Activated naive CD4-positive, alpha-beta T cell treated with anti-CD3 and anti-CD28 coated beads, Interleukin-2, amount 50 U/mL, for 24 hours (primary cell): ENCODE results near the gene RASGRP4.

Source experiments
- H3K27ac Mint-ChIP-seq: one replicate; pipeline ENCODE4 v1.8.0; 2021; ENCODE audit warnings: mild to moderate bottlenecking, mixed read lengths
- H3K27me3 Mint-ChIP-seq: one replicate; pipeline ENCODE4 v1.8.0; 2021; ENCODE audit warnings: mixed read lengths
- H3K36me3 Mint-ChIP-seq: one replicate; pipeline ENCODE4 v1.8.0; 2021; ENCODE audit warnings: mixed read lengths
- H3K4me1 Mint-ChIP-seq: one replicate; pipeline ENCODE4 v1.8.0; 2021; ENCODE audit warnings: mixed read lengths
- H3K4me3 Mint-ChIP-seq: one replicate; pipeline ENCODE4 v1.8.0; 2021; ENCODE audit warnings: mild to moderate bottlenecking, mixed read lengths
- H3K9me3 Mint-ChIP-seq: one replicate; pipeline ENCODE4 v1.8.0; 2021; ENCODE audit warnings: mixed read lengths

RASGRP4 gene

DNA sequence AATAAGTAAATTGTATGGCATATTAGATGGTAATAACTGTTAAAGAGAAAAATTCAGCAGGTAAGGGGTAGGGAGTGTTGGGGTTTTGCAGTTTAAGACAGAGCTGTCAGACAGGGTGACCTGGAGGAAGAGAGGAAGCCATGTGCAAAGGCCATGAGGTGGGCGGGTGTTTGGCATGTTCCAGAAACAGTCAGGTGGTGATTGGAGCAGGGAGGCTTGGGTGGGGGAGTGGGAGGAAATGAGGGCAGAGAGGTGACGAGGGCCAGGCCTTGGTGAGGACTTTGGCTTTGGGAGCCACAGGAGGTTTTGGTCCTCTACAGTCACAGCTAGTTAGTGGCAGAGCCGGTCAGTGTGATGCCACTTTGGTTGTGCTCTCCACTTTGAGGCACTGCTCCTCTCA lies 27.6 kb upstream of the RASGRP4 start:
- Mint-ChIP-seq H3K36me3 (no peaks in the 10 kb centered on the region), H3K27me3 (no peaks in the 10 kb centered on the region), H3K27ac (no peak overlapping the region)

DNA sequence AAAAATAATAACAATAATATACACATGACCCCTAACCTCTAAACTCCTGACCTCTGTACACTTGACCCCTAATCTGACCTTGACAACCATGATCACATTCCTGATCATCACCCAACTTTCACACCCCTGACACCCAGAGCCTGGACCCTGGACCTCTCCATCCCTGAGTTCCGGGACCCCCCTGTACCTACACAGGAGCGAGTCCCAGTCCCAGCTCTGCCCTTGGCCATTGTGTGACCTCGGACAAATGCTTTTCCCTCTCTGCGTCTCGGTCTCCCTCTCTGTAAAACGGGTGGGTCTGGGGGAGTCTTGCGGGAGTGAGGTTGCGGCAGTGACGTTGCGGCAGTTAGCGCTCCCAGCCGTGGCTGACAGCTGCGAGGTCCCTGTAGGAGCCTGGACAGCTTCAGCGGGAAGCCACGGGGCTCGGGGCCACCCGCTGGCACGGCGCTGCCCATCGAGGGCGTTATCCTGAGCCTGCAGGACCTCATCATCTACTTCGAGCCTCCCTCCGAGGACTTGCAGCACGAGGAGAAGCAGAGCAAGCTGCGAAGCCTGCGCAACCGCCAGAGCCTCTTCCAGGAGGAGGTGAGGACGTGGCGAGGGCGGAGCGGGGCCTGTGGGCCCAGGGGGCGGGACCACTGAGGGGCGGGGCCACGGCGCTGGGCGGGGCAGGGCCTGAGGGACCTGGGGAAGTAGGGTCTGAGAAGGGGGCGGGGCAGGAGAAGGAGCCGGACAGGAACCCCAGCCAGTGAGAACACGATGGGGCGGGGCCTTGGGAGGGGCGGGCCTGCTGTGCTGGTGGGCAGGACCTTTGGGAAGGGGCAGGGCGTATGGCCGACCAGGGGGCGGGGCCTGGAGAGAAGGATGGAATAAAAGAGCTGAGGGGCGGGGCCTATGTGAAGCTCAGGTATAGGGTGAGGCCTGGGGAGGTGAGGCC lies 26.7 kb upstream of the RASGRP4 start:
- Mint-ChIP-seq H3K4me1 (no peaks in the 10 kb centered on the region), H3K27me3 (no peaks in the 10 kb centered on the region), H3K4me3 (no peak overlapping the region), H3K27ac (no peak overlapping the region), H3K9me3 (no peaks in the 10 kb centered on the region), H3K36me3 (no peaks in the 10 kb centered on the region)

More for the DNA sequence above, 27.6 kb upstream of the RASGRP4 start:
- Mint-ChIP-seq H3K4me3 (no peak overlapping the region), H3K9me3 (no peaks in the 10 kb centered on the region), H3K4me1 (no peaks in the 10 kb centered on the region)

DNA sequence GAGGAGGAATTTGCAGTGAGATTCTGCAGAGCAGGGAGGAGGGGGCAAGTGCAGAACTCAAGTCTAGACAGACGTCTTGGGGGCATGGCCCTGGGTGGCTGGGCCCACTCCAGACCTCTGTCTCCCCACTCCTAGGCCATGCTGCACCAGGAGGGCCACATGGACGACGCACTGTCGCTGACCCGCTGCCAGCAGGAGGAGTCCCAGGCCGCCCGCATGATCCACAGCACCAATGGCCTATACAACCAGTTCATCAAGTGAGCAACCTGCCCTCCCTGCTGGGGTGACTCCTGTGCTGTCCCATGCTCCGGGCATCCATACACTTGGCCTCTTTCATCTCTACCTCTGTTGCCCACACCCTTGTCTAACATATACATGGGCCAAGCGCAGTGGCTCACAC lies 25.6 kb upstream of the RASGRP4 start:
- Mint-ChIP-seq H3K9me3 (no peaks in the 10 kb centered on the region), H3K4me3 (no peak overlapping the region), H3K4me1 (no peaks in the 10 kb centered on the region), H3K36me3 (no peaks in the 10 kb centered on the region), H3K27ac (no peak overlapping the region), H3K27me3 (no peaks in the 10 kb centered on the region)

DNA sequence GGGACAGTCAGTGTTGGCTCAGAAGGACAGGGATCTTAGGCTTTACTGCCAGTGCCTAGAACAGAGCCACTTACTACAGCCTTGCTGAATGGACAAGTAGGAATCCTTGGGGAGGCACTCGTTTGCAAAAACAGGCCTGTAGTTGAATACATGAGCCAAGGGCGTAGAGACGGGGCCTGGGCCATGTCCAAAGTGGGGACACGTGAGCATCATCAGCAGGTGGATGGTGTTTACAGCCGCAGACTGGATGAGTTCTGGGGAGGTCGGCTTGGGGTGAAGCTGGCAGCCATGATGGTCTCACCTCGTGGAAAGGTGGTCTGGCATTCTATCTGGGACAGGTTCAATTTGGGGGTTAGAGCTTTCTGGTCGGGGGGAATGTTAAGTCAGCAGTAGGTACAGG lies 25.0 kb upstream of the RASGRP4 start:
- H3K27ac Mint-ChIP-seq, result no peak overlapping the region

DNA sequence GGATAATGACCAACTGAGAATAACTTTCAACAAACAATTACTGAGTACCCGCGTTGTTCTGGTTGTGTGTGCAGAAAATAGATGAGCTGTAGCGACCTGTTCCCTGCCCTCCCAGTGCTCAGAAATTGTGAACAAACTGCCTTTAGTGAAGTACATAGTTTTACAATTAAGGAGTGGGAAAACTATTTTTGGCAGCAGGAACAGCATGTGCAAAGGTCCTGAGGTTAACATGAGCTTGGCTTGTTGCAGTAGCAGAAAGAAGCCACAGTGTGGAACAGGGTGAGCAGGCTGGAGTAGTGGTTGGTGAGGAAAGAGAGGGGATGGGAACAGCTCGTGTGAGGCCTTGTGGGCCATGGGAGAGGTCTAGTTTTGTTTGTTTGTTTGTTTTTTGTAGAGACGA lies 23.5 kb upstream of the RASGRP4 start:
- H3K27ac Mint-ChIP-seq, result no peak overlapping the region
- no peaks in the 10 kb centered on the region for H3K9me3 Mint-ChIP-seq

More for the DNA sequence above, 25.0 kb upstream of the RASGRP4 start:
- Mint-ChIP-seq H3K9me3 (no peaks in the 10 kb centered on the region), H3K27me3 (no peaks in the 10 kb centered on the region), H3K4me3 (no peak overlapping the region), H3K36me3 (no peaks in the 10 kb centered on the region), H3K4me1 (no peaks in the 10 kb centered on the region)

DNA sequence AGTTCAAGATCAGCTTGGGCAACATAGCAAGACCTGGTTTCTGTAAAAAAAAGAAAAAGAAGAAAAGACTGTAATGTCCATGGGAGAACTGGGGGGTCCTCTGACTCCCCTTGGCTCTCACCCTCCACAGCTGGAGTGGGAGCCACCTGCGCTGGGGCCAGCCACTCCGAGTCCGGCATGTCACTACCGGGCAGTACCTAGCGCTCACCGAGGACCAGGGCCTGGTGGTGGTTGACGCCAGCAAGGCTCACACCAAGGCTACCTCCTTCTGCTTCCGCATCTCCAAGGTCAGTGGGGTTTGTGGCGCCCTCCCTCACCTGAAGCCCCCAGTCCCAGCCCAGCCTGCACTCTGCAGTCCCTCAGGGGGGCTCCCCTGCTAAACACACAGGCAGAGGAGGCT lies 22.2 kb upstream of the RASGRP4 start:
- no peak overlapping the region for H3K4me3 Mint-ChIP-seq
- H3K4me1 Mint-ChIP-seq, result no peaks in the 10 kb centered on the region
- H3K27me3 Mint-ChIP-seq, result no peaks in the 10 kb centered on the region
- H3K9me3 Mint-ChIP-seq, result no peaks in the 10 kb centered on the region
- H3K36me3 Mint-ChIP-seq, result peaks cover 4% of the 10 kb centered on the region
- no peak overlapping the region for H3K27ac Mint-ChIP-seq

More for the DNA sequence above, 23.5 kb upstream of the RASGRP4 start:
- Mint-ChIP-seq H3K27me3 (no peaks in the 10 kb centered on the region), H3K36me3 (peaks cover 4% of the 10 kb centered on the region), H3K4me3 (no peak overlapping the region), H3K4me1 (no peaks in the 10 kb centered on the region)

DNA sequence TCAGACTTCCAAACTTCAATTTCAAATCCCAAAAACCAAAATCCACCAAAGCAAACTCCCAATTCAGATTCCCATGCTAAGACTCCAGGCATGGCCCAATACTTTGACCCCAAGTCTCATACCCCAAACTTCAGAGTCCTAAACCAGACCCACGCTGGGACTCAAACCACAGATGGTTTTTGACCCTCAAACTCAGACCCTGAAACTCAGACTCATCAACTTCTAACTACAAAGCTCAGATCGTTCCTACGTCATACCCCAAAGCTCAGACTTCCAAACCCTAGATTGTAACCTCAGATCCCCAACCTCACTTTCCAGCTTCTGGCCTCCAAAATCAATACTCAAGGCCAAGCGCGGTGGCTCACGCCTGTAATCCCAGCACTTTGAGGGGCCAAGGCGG lies 19.3 kb upstream of the RASGRP4 start:
- no peak overlapping the region for H3K4me3 Mint-ChIP-seq
- no peaks in the 10 kb centered on the region for H3K4me1 Mint-ChIP-seq
- no peak overlapping the region for H3K27ac Mint-ChIP-seq
- peaks cover 1% of the 10 kb centered on the region for H3K27me3 Mint-ChIP-seq
- H3K9me3 Mint-ChIP-seq, result no peaks in the 10 kb centered on the region
- H3K36me3 Mint-ChIP-seq, result peaks cover 4% of the 10 kb centered on the region

DNA sequence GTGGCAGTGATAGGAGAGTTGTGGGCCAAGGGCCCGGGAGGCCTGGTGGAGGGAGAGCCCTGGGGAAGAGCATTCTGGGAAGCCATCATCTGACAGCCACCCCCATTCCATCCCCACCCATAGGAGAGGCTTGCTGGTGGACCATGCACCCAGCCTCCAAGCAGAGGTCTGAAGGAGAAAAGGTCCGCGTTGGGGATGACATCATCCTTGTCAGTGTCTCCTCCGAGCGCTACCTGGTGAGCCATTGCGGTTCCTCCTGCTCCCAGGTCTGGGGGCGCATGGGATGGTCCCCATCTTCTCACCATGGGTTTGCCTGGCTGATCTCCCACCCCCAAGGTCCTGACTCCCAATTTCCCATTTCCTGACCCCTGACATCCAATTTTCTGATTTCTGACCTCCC lies 18.0 kb upstream of the RASGRP4 start:
- Mint-ChIP-seq H3K4me3 (no peak overlapping the region), H3K27ac (no peak overlapping the region), H3K36me3 (peaks cover 4% of the 10 kb centered on the region), H3K27me3 (peaks cover 1% of the 10 kb centered on the region), H3K4me1 (no peaks in the 10 kb centered on the region), H3K9me3 (no peaks in the 10 kb centered on the region)

DNA sequence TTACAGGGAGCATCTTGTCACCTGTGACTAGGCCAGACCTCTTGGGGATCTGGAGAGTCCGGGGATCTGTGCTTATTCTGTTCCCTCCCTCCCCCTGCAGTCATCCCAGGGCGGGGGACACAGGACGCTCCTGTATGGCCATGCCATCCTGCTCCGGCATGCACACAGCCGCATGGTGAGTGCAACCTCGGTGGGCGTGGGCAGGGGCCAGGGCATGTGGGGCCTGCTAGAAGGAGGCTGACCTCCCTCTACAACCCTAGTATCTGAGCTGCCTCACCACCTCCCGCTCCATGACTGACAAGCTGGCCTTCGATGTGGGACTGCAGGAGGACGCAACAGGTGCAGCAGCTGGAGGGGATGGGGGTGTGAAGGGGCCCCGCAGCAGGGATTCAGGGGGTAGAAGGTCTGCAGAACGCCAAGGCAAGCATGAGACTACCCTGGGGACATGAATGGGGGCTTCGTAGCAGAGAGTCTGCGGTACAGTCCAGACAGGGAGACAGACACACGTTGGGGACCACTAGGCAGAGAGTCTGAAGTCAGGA lies 17.5 kb upstream of the RASGRP4 start:
- no peaks in the 10 kb centered on the region for H3K9me3 Mint-ChIP-seq
- peaks cover 4% of the 10 kb centered on the region for H3K36me3 Mint-ChIP-seq
- H3K27ac Mint-ChIP-seq, result no peak overlapping the region
- no peaks in the 10 kb centered on the region for H3K4me1 Mint-ChIP-seq
- H3K4me3 Mint-ChIP-seq, result no peak overlapping the region
- H3K27me3 Mint-ChIP-seq, result peaks cover 1% of the 10 kb centered on the region

DNA sequence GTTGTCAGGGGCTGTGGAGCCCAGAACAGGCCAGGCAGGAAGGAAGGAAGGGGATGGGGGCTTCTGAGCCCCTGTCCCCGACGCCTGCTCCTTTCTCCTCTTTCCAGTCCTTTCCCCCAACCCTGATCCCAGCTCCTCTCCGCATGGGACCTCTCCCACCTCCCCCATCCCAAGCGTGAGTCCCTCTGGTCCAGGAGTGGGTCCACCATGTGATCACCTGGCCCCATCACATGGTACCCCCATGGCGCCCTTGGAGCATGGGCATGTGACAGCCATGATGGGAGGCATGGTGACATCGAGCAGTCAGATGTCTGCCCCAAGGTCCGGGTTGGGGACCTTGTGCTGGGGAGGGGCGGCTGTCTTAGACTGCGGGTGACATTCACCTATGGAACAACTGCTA lies 16.7 kb upstream of the RASGRP4 start:
- H3K9me3 Mint-ChIP-seq, result no peaks in the 10 kb centered on the region
- no peaks in the 10 kb centered on the region for H3K4me1 Mint-ChIP-seq
- H3K36me3 Mint-ChIP-seq, result peaks cover 4% of the 10 kb centered on the region
- H3K27me3 Mint-ChIP-seq, result peaks cover 5% of the 10 kb centered on the region
- no peak overlapping the region for H3K4me3 Mint-ChIP-seq
- no peak overlapping the region for H3K27ac Mint-ChIP-seq

DNA sequence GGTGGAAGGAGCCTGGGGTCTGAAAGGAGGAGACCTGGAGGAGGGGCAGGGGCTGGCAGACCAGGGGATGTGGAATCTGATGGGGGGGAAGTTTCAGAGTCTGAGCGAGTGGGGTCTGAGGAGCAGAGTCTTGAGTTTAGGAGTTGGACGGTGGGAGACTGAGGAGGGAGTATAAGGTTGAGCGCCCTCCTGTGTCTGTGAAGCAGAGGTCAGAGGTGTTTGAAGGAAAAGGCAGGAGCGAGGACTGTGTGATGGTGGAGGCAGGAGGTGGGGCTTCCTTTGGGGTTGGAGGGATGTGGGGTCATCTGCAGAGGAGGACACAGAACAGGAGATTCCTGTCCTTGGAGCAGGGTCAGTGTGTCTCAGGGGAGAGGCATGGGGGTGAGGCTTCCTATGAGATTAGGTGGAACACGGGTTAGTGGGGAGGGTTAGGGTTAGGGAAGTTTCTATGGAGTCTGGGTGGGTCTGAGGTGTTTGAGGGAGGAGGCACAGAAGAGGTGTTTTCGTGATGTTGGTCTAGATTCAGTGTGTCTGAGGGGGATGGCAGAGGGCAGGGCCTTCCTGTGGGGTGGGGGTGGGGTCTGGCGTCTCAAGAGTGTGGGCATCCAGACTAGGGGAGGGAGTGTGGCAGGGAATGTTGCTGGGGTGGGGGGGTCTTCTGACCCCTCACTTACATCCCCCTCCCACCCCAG lies 15.8 kb upstream of the RASGRP4 start:
- H3K9me3 Mint-ChIP-seq, result no peaks in the 10 kb centered on the region
- no peak overlapping the region for H3K4me3 Mint-ChIP-seq
- H3K27me3 Mint-ChIP-seq, result peaks cover 5% of the 10 kb centered on the region
- H3K27ac Mint-ChIP-seq, result no peak overlapping the region
- peaks cover 4% of the 10 kb centered on the region for H3K36me3 Mint-ChIP-seq
- H3K4me1 Mint-ChIP-seq, result no peaks in the 10 kb centered on the region

DNA sequence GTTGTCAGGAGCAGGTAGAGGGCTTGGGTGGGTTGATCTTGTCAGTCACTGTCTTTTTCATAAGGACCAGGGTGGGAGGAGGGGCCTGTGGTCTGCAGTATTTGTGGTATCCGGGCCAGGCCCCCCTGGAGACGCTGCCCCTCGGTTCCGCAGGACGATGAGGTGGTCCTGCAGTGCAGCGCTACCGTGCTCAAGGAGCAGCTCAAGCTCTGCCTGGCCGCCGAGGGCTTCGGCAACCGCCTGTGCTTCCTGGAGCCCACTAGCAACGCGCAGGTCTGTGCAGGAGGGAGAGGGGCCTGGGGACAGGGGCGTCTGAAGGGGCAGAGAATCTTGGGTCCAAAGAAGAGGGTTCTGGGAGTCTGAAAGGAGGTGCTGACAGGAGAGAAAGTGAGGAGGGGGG lies 14.6 kb upstream of the RASGRP4 start:
- H3K27me3 Mint-ChIP-seq, result peaks cover 7% of the 10 kb centered on the region
- H3K27ac Mint-ChIP-seq, result no peak overlapping the region
- no peaks in the 10 kb centered on the region for H3K9me3 Mint-ChIP-seq

DNA sequence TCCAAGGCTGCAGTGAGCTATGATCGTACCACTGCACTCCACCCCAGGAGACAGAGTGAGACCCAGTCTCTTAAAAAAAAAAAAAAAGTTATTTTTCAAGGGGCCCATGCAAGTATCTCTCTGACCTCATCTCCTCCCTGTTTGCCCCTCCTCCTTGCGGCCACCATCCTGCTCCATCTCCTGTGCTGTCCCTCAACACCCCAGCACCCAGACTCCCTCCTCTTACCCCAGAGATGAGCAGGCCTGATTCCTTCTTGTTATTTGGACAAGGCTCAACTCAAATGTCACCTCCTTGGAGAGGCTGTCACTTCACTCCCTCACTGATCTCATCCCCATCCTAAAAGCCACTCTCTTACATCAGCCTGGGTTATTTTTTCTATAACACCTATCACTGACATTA lies 11.9 kb upstream of the RASGRP4 start:
- Mint-ChIP-seq H3K27ac (no peak overlapping the region), H3K4me3 (no peak overlapping the region), H3K36me3 (no peaks in the 10 kb centered on the region), H3K27me3 (peaks cover 15% of the 10 kb centered on the region), H3K4me1 (peaks cover 10% of the 10 kb centered on the region), H3K9me3 (no peaks in the 10 kb centered on the region)

More for the DNA sequence above, 14.6 kb upstream of the RASGRP4 start:
- Mint-ChIP-seq H3K4me1 (no peaks in the 10 kb centered on the region), H3K36me3 (peaks cover 4% of the 10 kb centered on the region), H3K4me3 (no peak overlapping the region)

DNA sequence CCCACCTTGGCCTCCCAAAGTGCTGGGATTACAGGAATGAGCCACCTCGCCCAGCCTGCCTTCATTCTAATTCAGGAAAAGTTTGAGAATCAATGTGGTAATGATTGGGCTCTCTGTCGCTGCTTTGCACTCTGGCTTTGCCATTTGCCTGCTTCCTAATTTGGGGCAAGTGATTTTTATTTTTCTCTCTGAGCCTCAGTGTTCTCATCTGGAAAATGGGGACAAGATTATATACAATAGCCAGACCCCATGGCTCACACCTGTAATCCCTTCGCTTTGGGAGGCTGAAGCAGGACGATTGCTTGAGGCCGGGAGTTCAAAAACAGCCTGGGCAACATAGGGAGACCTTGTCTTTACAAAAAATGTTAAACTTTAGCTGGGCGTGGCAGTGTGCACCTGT lies 11.3 kb upstream of the RASGRP4 start:
- Mint-ChIP-seq H3K4me3 (no peak overlapping the region), H3K9me3 (no peaks in the 10 kb centered on the region), H3K36me3 (no peaks in the 10 kb centered on the region), H3K4me1 (peaks cover 10% of the 10 kb centered on the region), H3K27ac (no peak overlapping the region), H3K27me3 (peaks cover 15% of the 10 kb centered on the region)

DNA sequence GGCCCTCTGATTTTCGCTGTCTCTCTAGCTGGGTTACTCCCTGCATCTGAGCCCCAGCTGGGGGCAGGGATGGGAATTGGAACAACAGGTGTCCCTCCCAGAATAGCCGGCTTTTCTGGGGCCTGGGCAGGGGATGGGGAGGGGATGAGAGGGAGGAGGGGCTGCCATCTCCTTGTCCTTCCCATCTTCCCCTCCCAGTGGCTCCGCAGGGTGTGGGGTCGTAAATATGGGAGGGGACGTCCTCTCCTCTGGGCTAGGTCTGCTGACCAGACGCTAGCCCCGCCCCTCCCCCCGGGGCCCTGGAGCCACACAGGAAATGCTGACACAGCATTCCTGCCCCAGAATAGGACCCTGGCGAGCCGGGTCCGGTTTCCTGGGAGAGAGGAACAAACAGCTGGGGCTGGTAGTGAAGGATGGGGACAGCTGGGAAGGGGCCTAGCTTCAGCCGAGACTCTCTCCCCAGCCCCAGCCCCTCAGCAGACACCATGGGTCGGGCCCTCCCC lies 8.6 kb upstream of the RASGRP4 start:
- Mint-ChIP-seq H3K27me3 (peaks cover 14% of the 10 kb centered on the region), H3K4me3 (peak overlapping the region; percentile 62), H3K4me1 (peaks cover 10% of the 10 kb centered on the region), H3K36me3 (no peaks in the 10 kb centered on the region), H3K27ac (no peak overlapping the region), H3K9me3 (no peaks in the 10 kb centered on the region)

DNA sequence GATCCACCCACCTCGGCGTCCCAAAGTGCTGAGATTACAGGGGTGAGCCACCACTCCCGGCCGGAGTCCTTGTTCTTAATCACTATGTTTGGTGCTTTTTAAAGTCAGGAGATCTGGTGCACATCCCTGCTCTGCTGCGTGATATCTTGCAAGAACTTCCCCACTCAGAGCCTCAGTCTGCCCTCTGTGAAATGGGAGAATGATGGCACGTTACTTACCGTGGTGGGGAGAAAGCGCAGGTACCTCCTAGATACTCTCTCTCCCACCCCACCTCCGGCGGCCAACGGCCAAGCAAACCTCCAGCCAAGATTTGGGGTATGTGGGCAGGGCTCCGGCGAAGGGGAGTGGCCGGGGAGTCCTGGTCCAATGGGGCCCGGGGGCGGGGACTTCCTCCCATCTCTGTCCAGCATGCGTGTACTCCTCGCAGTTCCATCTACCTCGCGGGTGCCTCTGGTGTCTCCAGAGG lies 7.3 kb upstream of the RASGRP4 start, which contains the start of gene RYR1:
TSS of gene RYR1 (plus strand) at position 424 of the 466 bp plus-strand sequence. CDS start 139 bp downstream, outside the sequence.
- Mint-ChIP-seq H3K4me3 (peak within 1 kb of the TSS; percentile 62), H3K9me3 (no peaks in the 10 kb centered on the region), H3K27me3 (peaks cover 14% of the 10 kb centered on the region), H3K27ac (no peak within 1 kb of the TSS), H3K36me3 (no peaks in the 10 kb centered on the region), H3K4me1 (peaks cover 19% of the 10 kb centered on the region)
